KMS-11 (cell line): ENCODE results near the gene DYNLL2.
"Not testable (repeated sequence)": the region's sequence is repeated elsewhere in the genome, so short reads cannot be mapped to it uniquely, and the experiment has no call there.

ENCODE experiments used
- H2AFZ ChIP-seq: fragments of 200-600 bp; sonication (generic); 2 replicates; pipeline ENCODE4 v1.6.1; 2016; ENCODE audit warnings: antibody characterized with exemption, mixed run types, low read depth
- H3K27ac ChIP-seq: fragments of 200-600 bp; sonication (generic); 2 replicates; pipeline ENCODE4 v1.6.1; 2016; ENCODE audit warnings: mild to moderate bottlenecking, mixed run types
- H3K27me3 ChIP-seq: fragments of 200-600 bp; sonication (generic); 2 replicates; pipeline ENCODE4 v1.6.1; 2017; ENCODE audit warnings: mild to moderate bottlenecking, low read depth, mixed run types, moderate library complexity; ENCODE audit not compliant: insufficient read depth
- H3K36me3 ChIP-seq: fragments of 200-600 bp; sonication (generic); 2 replicates; pipeline ENCODE4 v1.6.1; 2017; ENCODE audit warnings: mild to moderate bottlenecking, mixed run types; ENCODE audit not compliant: insufficient read depth
- H3K4me1 ChIP-seq: fragments of 200-600 bp; sonication (generic); 2 replicates; pipeline ENCODE4 v1.6.1; 2016; ENCODE audit warnings: mild to moderate bottlenecking, low read depth, mixed run types; ENCODE audit not compliant: poor library complexity, severe bottlenecking
- H3K4me2 ChIP-seq: fragments of 200-600 bp; sonication (generic); 2 replicates; pipeline ENCODE4 v1.7.0; 2016; ENCODE audit warnings: mild to moderate bottlenecking, mixed run types
- H3K4me3 ChIP-seq: fragments of 200-600 bp; sonication (generic); IDR thresholded peaks from 2 replicates; pipeline ENCODE4 v1.6.1; 2017; ENCODE audit warnings: low read depth, low read length, mixed read lengths; ENCODE audit not compliant: insufficient read depth
- H3K79me2 ChIP-seq: fragments of 200-600 bp; sonication (generic); 2 replicates; pipeline ENCODE4 v1.6.1; 2016; ENCODE audit warnings: low read depth, mixed run types; ENCODE audit not compliant: insufficient read depth
- H3K9ac ChIP-seq: fragments of 200-600 bp; sonication (generic); 2 replicates; pipeline ENCODE4 v1.6.1; 2016; ENCODE audit warnings: mild to moderate bottlenecking, mixed run types
- H4K20me1 ChIP-seq: fragments of 200-600 bp; sonication (generic); 2 replicates; pipeline ENCODE4 v1.6.1; 2016; ENCODE audit warnings: mild to moderate bottlenecking, mixed run types; ENCODE audit not compliant: insufficient read depth
- TF ChIP-seq, protein P1 (sequence below): fragments of 200-600 bp; sonication (generic); conservative IDR thresholded peaks from 2 replicates; pipeline ENCODE4 v1.6.1; 2017; ENCODE audit warnings: low read depth, mild to moderate bottlenecking, antibody characterized with exemption, low read length, moderate library complexity, mixed read lengths

Gene DYNLL2

DNA sequence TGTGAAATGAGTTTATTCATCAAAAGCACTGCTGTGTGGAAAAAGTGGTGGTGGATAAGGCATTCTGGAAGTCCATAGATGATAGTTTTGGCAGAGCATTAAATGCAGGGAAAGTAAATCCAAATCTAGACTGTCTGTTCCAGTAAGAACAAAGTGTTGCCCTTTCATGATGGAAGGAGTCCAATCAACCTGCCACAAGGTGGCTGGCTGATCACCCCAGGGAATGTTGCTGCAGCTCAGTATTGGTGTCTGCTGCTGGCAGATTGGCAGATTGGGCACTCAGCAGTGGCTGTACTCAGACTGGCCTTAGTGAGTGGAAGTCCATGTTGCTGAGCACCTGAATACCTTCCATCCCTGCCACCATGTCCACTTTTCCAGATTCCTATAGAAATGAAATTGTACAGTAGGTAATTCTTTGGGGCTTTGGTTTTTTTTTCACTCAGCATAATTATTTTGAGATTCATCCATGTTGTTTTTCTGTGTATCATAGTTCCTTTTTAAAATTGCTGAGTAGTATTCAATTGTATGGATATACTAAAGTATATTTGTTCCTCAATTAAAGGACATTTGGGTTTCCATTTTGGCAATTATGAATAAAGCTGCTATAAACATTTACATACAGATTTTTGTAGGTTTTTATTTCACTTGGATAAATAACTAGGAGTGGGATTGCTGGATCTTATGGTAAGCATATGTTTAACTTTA, 14.3 kb downstream of the DYNLL2 start:
- TF ChIP-seq, protein P1, sequence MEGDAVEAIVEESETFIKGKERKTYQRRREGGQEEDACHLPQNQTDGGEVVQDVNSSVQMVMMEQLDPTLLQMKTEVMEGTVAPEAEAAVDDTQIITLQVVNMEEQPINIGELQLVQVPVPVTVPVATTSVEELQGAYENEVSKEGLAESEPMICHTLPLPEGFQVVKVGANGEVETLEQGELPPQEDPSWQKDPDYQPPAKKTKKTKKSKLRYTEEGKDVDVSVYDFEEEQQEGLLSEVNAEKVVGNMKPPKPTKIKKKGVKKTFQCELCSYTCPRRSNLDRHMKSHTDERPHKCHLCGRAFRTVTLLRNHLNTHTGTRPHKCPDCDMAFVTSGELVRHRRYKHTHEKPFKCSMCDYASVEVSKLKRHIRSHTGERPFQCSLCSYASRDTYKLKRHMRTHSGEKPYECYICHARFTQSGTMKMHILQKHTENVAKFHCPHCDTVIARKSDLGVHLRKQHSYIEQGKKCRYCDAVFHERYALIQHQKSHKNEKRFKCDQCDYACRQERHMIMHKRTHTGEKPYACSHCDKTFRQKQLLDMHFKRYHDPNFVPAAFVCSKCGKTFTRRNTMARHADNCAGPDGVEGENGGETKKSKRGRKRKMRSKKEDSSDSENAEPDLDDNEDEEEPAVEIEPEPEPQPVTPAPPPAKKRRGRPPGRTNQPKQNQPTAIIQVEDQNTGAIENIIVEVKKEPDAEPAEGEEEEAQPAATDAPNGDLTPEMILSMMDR, result no peak

DNA sequence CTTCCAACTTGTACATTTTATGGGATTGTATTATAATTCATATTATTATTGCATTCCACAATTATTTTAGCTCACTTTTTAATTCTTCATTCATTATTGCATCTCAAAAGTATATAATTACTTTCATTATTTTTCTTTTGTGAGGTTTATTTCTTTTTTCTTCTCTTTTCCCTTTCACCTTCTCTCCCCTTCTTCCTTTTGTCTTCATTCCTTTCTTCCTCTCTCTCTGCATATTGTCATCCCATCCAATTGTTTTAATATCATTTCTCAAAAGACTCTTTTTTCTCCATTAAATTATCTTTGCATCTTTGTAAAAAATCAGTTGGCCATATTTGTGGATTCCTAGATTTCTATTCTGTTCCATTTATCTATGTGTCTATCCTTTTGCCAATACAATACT, 17.3 kb downstream of the DYNLL2 start:
- no peaks in the 10 kb centered on the region for H3K4me1 ChIP-seq
- H4K20me1 ChIP-seq, result no peaks in the 10 kb centered on the region
- no peaks in the 10 kb centered on the region for H3K36me3 ChIP-seq
- H3K4me3 ChIP-seq, result no peak overlapping the region
- H3K4me2 ChIP-seq, result no peak overlapping the region
- no peaks in the 10 kb centered on the region for H3K79me2 ChIP-seq
- TF ChIP-seq, protein P1, result no peak
- H3K27me3 ChIP-seq, result no peaks in the 10 kb centered on the region
- H3K9ac ChIP-seq, result no peak overlapping the region
- no peak overlapping the region for H2AFZ ChIP-seq
- H3K27ac ChIP-seq, result no peak overlapping the region

More for the DNA sequence above, 14.3 kb downstream of the DYNLL2 start:
- H4K20me1 ChIP-seq, result no peaks in the 10 kb centered on the region
- H2AFZ ChIP-seq, result no peak overlapping the region
- H3K9ac ChIP-seq, result no peak overlapping the region
- no peaks in the 10 kb centered on the region for H3K79me2 ChIP-seq
- H3K4me3 ChIP-seq, result no peak overlapping the region
- no peaks in the 10 kb centered on the region for H3K36me3 ChIP-seq
- no peaks in the 10 kb centered on the region for H3K27me3 ChIP-seq
- no peak overlapping the region for H3K27ac ChIP-seq
- no peaks in the 10 kb centered on the region for H3K4me1 ChIP-seq
- no peak overlapping the region for H3K4me2 ChIP-seq

DNA sequence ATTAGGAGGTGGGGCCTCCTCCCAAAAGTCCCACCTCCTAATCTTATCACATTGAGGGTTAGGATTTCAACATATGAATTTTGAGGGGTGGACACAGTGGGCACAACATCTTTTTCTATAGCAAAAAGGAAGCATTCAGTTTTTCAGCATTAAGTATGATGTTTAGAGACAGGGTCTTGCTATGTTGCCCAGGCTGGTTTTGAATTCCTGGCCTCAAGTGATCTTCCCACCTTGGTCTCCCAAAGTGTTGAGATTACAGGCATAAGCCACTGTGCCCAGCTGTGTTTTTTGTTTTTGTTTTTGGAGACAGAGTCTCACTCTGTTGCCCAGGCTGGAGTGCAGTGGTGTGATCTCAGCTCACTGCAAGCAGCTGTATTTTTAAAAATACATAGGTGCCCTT, 18.7 kb downstream of the DYNLL2 start:
- not testable (repeated sequence) for H3K27ac ChIP-seq, H3K4me3 ChIP-seq

DNA sequence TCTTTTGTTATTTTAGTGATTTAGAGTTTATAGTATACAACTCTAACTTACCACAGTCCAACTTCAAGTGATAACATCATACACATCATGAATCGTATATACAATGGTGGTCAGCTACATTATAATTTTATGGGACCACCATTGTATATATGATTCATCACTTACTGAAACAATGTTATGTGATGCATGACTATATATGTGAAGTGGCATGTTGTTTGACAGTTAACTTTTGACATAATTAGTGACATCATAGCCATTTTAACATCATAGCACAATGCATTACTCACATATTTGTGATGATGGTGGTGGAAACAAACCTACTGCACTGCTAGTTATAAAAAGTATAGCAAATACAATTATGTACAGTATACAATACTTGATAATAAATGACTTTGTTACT, 21.9 kb downstream of the DYNLL2 start:
- H3K27ac ChIP-seq, result no peak overlapping the region
- TF ChIP-seq, protein P1, result no peak

More for the DNA sequence above, 18.7 kb downstream of the DYNLL2 start:
- H3K4me1 ChIP-seq, H3K4me2 ChIP-seq, H3K36me3 ChIP-seq, H3K79me2 ChIP-seq, H3K27me3 ChIP-seq, H2AFZ ChIP-seq, H3K9ac ChIP-seq, H4K20me1 ChIP-seq: not testable (repeated sequence)

DNA sequence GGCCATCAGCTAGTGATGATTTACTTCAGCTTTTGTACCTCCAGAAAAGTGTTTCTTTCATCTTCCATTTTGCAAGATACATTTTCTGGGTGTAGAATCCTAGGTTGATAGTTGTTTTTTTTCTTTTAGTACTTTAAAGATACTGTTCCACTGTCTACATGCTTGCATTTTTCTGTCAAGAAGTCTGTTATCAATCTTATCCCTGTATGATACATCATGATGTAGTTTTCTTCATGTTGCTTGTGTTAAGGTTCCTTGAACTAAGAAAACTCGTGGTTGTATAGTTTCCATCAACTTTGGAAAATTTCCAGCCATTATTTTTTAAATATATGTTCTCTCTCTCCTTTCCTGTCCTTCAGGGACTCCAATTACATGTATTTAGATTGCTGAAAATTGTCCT, 24.1 kb downstream of the DYNLL2 start:
- Histone ChIP-seq H4K20me1 (no peaks in the 10 kb centered on the region), H3K9ac (no peak overlapping the region), H3K36me3 (no peaks in the 10 kb centered on the region), H3K4me2 (no peak overlapping the region), H3K79me2 (no peaks in the 10 kb centered on the region), H2AFZ (no peak overlapping the region), H3K4me1 (no peaks in the 10 kb centered on the region), H3K4me3 (no peak overlapping the region), H3K27me3 (no peaks in the 10 kb centered on the region), H3K27ac (no peak overlapping the region)
- TF ChIP-seq, protein P1, result no peak

More for the DNA sequence above, 21.9 kb downstream of the DYNLL2 start:
- H3K79me2 ChIP-seq, result no peaks in the 10 kb centered on the region
- no peak overlapping the region for H3K4me3 ChIP-seq
- H2AFZ ChIP-seq, result no peak overlapping the region
- H3K4me2 ChIP-seq, result no peak overlapping the region
- no peaks in the 10 kb centered on the region for H3K4me1 ChIP-seq
- no peaks in the 10 kb centered on the region for H3K27me3 ChIP-seq
- no peaks in the 10 kb centered on the region for H3K36me3 ChIP-seq
- no peaks in the 10 kb centered on the region for H4K20me1 ChIP-seq
- H3K9ac ChIP-seq, result no peak overlapping the region
